IMR-90 (cell line): ENCODE results near the gene FADS1. TPM values are rescaled to one million over a fixed set of nuclear protein-coding genes. Genes with fewer than 3 reads are reported as not detected.

Source experiments
- ATAC-seq: fragments of 200-7000 bp; cut with Tn5 transposase; 2 replicates; pipeline ENCODE4 v1.9.1; 2020; ENCODE audit warnings: low read depth, mild to moderate bottlenecking, moderate library complexity
- BruUV-seq: library from RNA; stranded (reverse); fragments of 400-500 nt; replicated peaks from 2 replicates; lab custom pipeline; 2021; lab: Mats Ljungman, UMichigan
- CTCF ChIA-PET: fragments of 300-600 bp; formaldehyde crosslinking; extraction: SDS; loops from one replicate; lab custom pipeline; 2021; ENCODE audit warnings: antibody characterized with exemption; lab: Yijun Ruan, JAX
- POLR2A ChIA-PET: fragments of 300-600 bp; sonication (Branson Sonifier 250); formaldehyde crosslinking; loops from one replicate; lab custom pipeline; 2022; ENCODE audit warnings: antibody characterized with exemption; ENCODE audit not compliant: unreplicated experiment; lab: Charles Lee
- DNase-seq: peaks from one replicate; pipeline ENCODE4 v3.0.0; 2013
- H2AFZ ChIP-seq: replicated peaks from 2 replicates; pipeline ENCODE3; 2013; ENCODE audit warnings: low read length, mild to moderate bottlenecking; ENCODE audit not compliant: poor library complexity
- H2AK5ac ChIP-seq: 2 replicates; pipeline ENCODE4 v1.6.1; 2013; ENCODE audit warnings: low read depth, low read length, inconsistent platforms
- H2AK9ac ChIP-seq: replicated peaks from 2 replicates; pipeline ENCODE3; 2013; ENCODE audit warnings: mild to moderate bottlenecking, low read depth, low read length, moderate library complexity; ENCODE audit not compliant: poor library complexity
- H2BK120ac ChIP-seq: 2 replicates; pipeline ENCODE4 v1.6.1; 2013; ENCODE audit warnings: low read depth, low read length, inconsistent platforms
- H2BK15ac ChIP-seq: 3 replicates; pipeline ENCODE4 v1.6.1; 2013; ENCODE audit warnings: low read depth, low read length, inconsistent platforms
- H2BK20ac ChIP-seq: 2 replicates; pipeline ENCODE4 v1.6.1; 2013; ENCODE audit warnings: low read depth, mild to moderate bottlenecking, inconsistent platforms, low read length, moderate library complexity
- H2BK5ac ChIP-seq: 2 replicates; pipeline ENCODE4 v1.6.1; 2013; ENCODE audit warnings: mild to moderate bottlenecking, low read depth, low read length, inconsistent platforms; ENCODE audit not compliant: poor library complexity, severe bottlenecking
- H3K14ac ChIP-seq: replicated peaks from 2 replicates; pipeline ENCODE4 v1.6.1; 2013; ENCODE audit warnings: low read depth, low read length, inconsistent platforms
- H3K18ac ChIP-seq: 2 replicates; pipeline ENCODE4 v1.6.1; 2013; ENCODE audit warnings: low read depth, low read length, control low read depth
- H3K23ac ChIP-seq: 2 replicates; pipeline ENCODE4 v1.6.1; 2013; ENCODE audit warnings: low read depth, low read length, inconsistent platforms
- H3K27ac ChIP-seq: 2 replicates; pipeline ENCODE4 v1.5.1; 2013; ENCODE audit warnings: mild to moderate bottlenecking, control low read depth, low read length; ENCODE audit not compliant: insufficient read depth
- H3K27me3 ChIP-seq: 2 replicates; pipeline ENCODE4 v1.6.1; 2013; ENCODE audit warnings: low read length; ENCODE audit not compliant: control insufficient read depth, insufficient read depth
- H3K36me3 ChIP-seq: 2 replicates; pipeline ENCODE4 v1.6.1; 2013; ENCODE audit warnings: low read length, mixed read lengths; ENCODE audit not compliant: control insufficient read depth, insufficient read depth
- H3K4ac ChIP-seq: 2 replicates; pipeline ENCODE4 v1.6.1; 2013; ENCODE audit warnings: low read depth, low read length, inconsistent platforms
- H3K4me1 ChIP-seq: 2 replicates; pipeline ENCODE4 v1.6.1; 2013; ENCODE audit warnings: low read length, mixed read lengths; ENCODE audit not compliant: control insufficient read depth, insufficient read depth
- H3K4me2 ChIP-seq: 2 replicates; pipeline ENCODE4 v1.6.1; 2013; ENCODE audit warnings: low read depth, mild to moderate bottlenecking, control low read depth, low read length, moderate library complexity
- H3K4me3 ChIP-seq: 2 replicates; pipeline ENCODE4 v1.5.1; 2013; ENCODE audit warnings: low read depth, mild to moderate bottlenecking, control low read depth, low read length, moderate library complexity; ENCODE audit not compliant: insufficient read depth
- H3K56ac ChIP-seq: 2 replicates; pipeline ENCODE4 v1.6.1; 2013; ENCODE audit warnings: low read length, inconsistent platforms; ENCODE audit not compliant: insufficient read depth; ENCODE audit errors: extremely low read depth
- H3K79me1 ChIP-seq, 2 experiments: 2 replicates each; pipeline ENCODE4 v1.6.1; 2013; ENCODE audit warnings: low read length in 2 of 2, inconsistent platforms in 1 of 2, low read depth in 1 of 2
- H3K9ac ChIP-seq: 2 replicates; pipeline ENCODE4 v1.6.1; 2013; ENCODE audit warnings: low read depth, low read length, control low read depth
- H3K9me1 ChIP-seq: 2 replicates; pipeline ENCODE4 v1.6.1; 2013; ENCODE audit warnings: low read length, inconsistent platforms; ENCODE audit not compliant: insufficient read depth
- H3K9me3 ChIP-seq: 2 replicates; pipeline ENCODE4 v1.6.1; 2013; ENCODE audit warnings: low read length; ENCODE audit not compliant: control insufficient read depth, insufficient read depth
- H4K20me1 ChIP-seq: 2 replicates; pipeline ENCODE4 v1.6.1; 2013; ENCODE audit warnings: low read length, inconsistent platforms; ENCODE audit not compliant: insufficient read depth
- H4K5ac ChIP-seq: 2 replicates; pipeline ENCODE4 v1.6.1; 2013; ENCODE audit warnings: mild to moderate bottlenecking, low read depth, low read length, control low read depth
- H4K8ac ChIP-seq, 2 experiments: 2 replicates each; pipeline ENCODE4 v1.6.1; 2013; ENCODE audit warnings: low read depth in 2 of 2, low read length in 2 of 2, control low read depth in 1 of 2, inconsistent platforms in 1 of 2
- H4K91ac ChIP-seq: 2 replicates; pipeline ENCODE4 v1.6.1; 2013; ENCODE audit warnings: low read depth, low read length, inconsistent platforms; ENCODE audit not compliant: insufficient read depth
- CEBPB ChIP-seq: IDR thresholded peaks from 2 replicates; pipeline ENCODE4 v1.6.1; 2012; ENCODE audit warnings: low read depth, low read length, improper control_type of control experiment
- CHD1 ChIP-seq: IDR thresholded peaks from 2 replicates; pipeline ENCODE4 v1.6.1; 2012; ENCODE audit warnings: low read depth, low read length, improper control_type of control experiment
- CTCF ChIP-seq: conservative IDR thresholded peaks from 2 replicates; pipeline ENCODE4 v1.5.1; 2012; ENCODE audit warnings: mild to moderate bottlenecking, low read depth, low read length, improper control_type of control experiment
- ELK1 ChIP-seq: fragments of 150-350 bp; IDR thresholded peaks from 2 replicates; pipeline ENCODE4 v1.6.1; 2016; ENCODE audit warnings: low read depth, mild to moderate bottlenecking, low read length, moderate library complexity, borderline replicate concordance
- MAFK ChIP-seq: IDR thresholded peaks from 2 replicates; pipeline ENCODE4 v1.6.1; 2012; ENCODE audit warnings: low read depth, low read length, improper control_type of control experiment
- MAZ ChIP-seq: IDR thresholded peaks from 2 replicates; pipeline ENCODE4 v1.6.1; 2012; ENCODE audit warnings: low read depth, mild to moderate bottlenecking, low read length, improper control_type of control experiment, moderate library complexity, borderline replicate concordance
- MXI1 ChIP-seq: IDR thresholded peaks from 2 replicates; pipeline ENCODE4 v1.6.1; 2012; ENCODE audit warnings: low read depth, mild to moderate bottlenecking, low read length, moderate library complexity, borderline replicate concordance
- NFE2L2 ChIP-seq: fragments of 150-350 bp; IDR thresholded peaks from 2 replicates; pipeline ENCODE4 v1.6.1; 2016; ENCODE audit warnings: low read depth, mild to moderate bottlenecking, low read length
- POLR2A ChIP-seq: IDR thresholded peaks from 2 replicates; pipeline ENCODE4 v1.6.1; 2012; ENCODE audit warnings: mild to moderate bottlenecking, low read depth, low read length
- RCOR1 ChIP-seq: IDR thresholded peaks from 2 replicates; pipeline ENCODE4 v1.6.1; 2012; ENCODE audit warnings: mild to moderate bottlenecking, low read length, improper control_type of control experiment; ENCODE audit not compliant: insufficient replicate concordance
- RFX5 ChIP-seq: IDR thresholded peaks from 2 replicates; pipeline ENCODE4 v1.8.0; 2012; ENCODE audit warnings: low read depth, mild to moderate bottlenecking, low read length, moderate library complexity
- WGBS, 2 experiments: methylation state at CpG; one replicate each; pipeline versions ENCODE4 v1.1.5 to v1.1.7; 2013; ENCODE audit warnings: missing lambda C conversion rate in 2 of 2; ENCODE audit not compliant: insufficient read length in 1 of 2; ENCODE audit errors: extremely low coverage in 2 of 2; 5-methylcytosine and 5-hydroxymethylcytosine counted together
- dilution Hi-C: fragments of 300-500 bp; cut with HindIII; formaldehyde crosslinking; loops from one replicate; pipeline ENCODE4 v1.14.3; 2018; ENCODE audit warnings: low sequenced_read_pairs; ENCODE audit not compliant: unreplicated experiment
- in situ Hi-C: fragments of 300-500 bp; cut with MboI; formaldehyde crosslinking; loops from 3 replicates; pipeline ENCODE4 v1.14.3; 2019; ENCODE audit warnings: low sequenced_read_pairs, inconsistent platforms, mixed read lengths
- intact Hi-C: fragments of 100-400 bp; cut with micrococcal nuclease; formaldehyde crosslinking; loops from 2 replicates; pipeline ENCODE4 v1.10.0; 2022
- polyA plus RNA-seq, 3 experiments: library from polyadenylated mRNA; depleted of rRNA; stranded (reverse); fragments of >200 nt; gene quantifications; 2 replicates each; pipeline ENCODE4 v1.2.3, GENCODE V29; 2012; ENCODE audit warnings: low replicate concordance in 1 of 3
- total RNA-seq: library from RNA; depleted of rRNA; stranded (reverse); fragments of >200 nt; gene quantifications from 2 replicates; pipeline ENCODE4 v1.2.3, GENCODE V29; 2012

The FADS1 gene
- total and polyA plus RNA-seq, 2 of the 4 experiments (the other 2 are of a cell fraction), result 16.3 to 18.4 TPM

DNA sequence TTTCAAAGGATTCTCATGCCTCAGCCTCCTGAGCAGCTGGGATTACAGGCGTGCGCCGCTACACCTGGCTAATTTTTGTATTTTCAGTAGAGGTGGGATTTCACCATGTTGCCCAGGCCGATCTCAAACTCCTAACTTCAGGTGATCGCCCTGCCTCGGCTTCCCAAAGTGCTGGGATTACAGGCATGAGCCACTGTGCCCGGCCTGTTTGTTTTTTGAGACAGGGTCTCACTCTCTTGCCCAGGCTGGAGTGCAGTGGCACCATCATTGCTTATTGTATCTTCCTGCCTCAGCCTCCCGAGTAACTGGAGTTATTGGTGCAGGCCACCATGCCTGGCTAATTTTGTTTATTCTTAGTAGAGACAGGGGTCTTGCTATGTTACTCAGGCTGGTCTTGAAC lies 19.4 kb upstream of the FADS1 start:
- Histone ChIP-seq H3K4me1 (peaks cover 7% of the 10 kb centered on the region; the same call in 1 of the 2 replicates), H2BK120ac (no peak overlapping the region), H3K4me3 (no peak overlapping the region), H2AK5ac (no peak overlapping the region), H3K4me2 (no peak overlapping the region), H3K23ac (no peak overlapping the region), H2BK20ac (no peak overlapping the region), H3K4ac (no peak overlapping the region), H4K8ac (no peak overlapping the region), H2AFZ (no peak overlapping the region), H3K56ac (no peak overlapping the region), H4K20me1 (peaks cover 40% of the 10 kb centered on the region; the same call in 1 of the 2 replicates), H2AK9ac (no peak overlapping the region), H3K9me1 (peaks cover 19% of the 10 kb centered on the region), H2BK5ac (no peak overlapping the region), H3K27ac (no peak overlapping the region), H2BK15ac (no peak overlapping the region), H3K79me1 (peaks cover 8 to 68% of the 10 kb centered on the region in 2 experiments; a peak in 3 of 4 replicates), H3K14ac (no peak overlapping the region), H3K27me3 (no peaks in the 10 kb centered on the region), H3K9me3 (no peaks in the 10 kb centered on the region), H3K9ac (no peak overlapping the region), H3K36me3 (peaks cover 26% of the 10 kb centered on the region), H3K18ac (no peak overlapping the region), H4K5ac (no peak overlapping the region), H4K91ac (no peak overlapping the region)
- dilution Hi-C loops (no loop called here), intact Hi-C loops (no loop called here), in situ Hi-C loops (no loop called here)
- TF ChIP-seq MAZ, result no peak
- TF ChIP-seq RCOR1, result no peak
- TF ChIP-seq NFE2L2, result no peak
- no peak for TF ChIP-seq ELK1
- TF ChIP-seq CEBPB, result no peak
- TF ChIP-seq CTCF, result no peak
- TF ChIP-seq POLR2A, result no peak
- TF ChIP-seq MAFK, result no peak
- TF ChIP-seq RFX5, result no peak
- no peak for TF ChIP-seq CHD1
- TF ChIP-seq MXI1, result no peak
- BruUV-seq, result no TSS peak
- ChIA-PET POLR2A (no interaction called here), CTCF (no interaction called here)
- DNase-seq (no peak), ATAC-seq (no peak)
- 60% methylated on average over 1 of the region's 8 CpGs; no CpG with 5 or more reads in 1 of the 2 experiments for WGBS, 2 experiments
